SHP77 treated with DMSO at 0.1 percent for 48 hours (cell line): ENCODE results near the gene SEL1L.
"Not testable (repeated sequence)": the region's sequence is repeated elsewhere in the genome, so short reads cannot be mapped to it uniquely, and the experiment has no call there.

Experiments
- DNase-seq: peaks from one replicate; lab custom pipeline; 2025; lab: John Stamatoyannopoulos, UW

Gene SEL1L

GRCh38 chr14:81474148-81474492 is 59.5 kb downstream of the SEL1L start:
- no peak for DNase-seq

- DNase-seq = no peak
These were observed 60.1 kb downstream of the SEL1L start for GRCh38 chr14:81473456-81474147.

- DNase-seq = no peak
These were observed 61.4 kb downstream of the SEL1L start for GRCh38 chr14:81472096-81472800.

- DNase-seq = no peak
These were observed 62.6 kb downstream of the SEL1L start for GRCh38 chr14:81471062-81471461.

- DNase-seq = not testable (repeated sequence)
These were observed 63.2 kb downstream of the SEL1L start for GRCh38 chr14:81470557-81470826.

- DNase-seq = no peak
These were observed 66.8 kb downstream of the SEL1L start for GRCh38 chr14:81466854-81467253.

- DNase-seq = no peak
These were observed 68.0 kb downstream of the SEL1L start for GRCh38 chr14:81465507-81466228.

GRCh38 chr14:81465003-81465392 is 68.7 kb downstream of the SEL1L start:
- DNase-seq = not testable (repeated sequence)

- DNase-seq = peak; percentile 18
These were observed 69.2 kb downstream of the SEL1L start for GRCh38 chr14:81464253-81465002.

- not testable (repeated sequence) for DNase-seq
These were observed 71.3 kb downstream of the SEL1L start for GRCh38 chr14:81462356-81462755.

GRCh38 chr14:81459912-81460311 is 73.7 kb downstream of the SEL1L start:
- no peak for DNase-seq

GRCh38 chr14:81458352-81458751 is 75.3 kb downstream of the SEL1L start:
- no peak for DNase-seq

- no peak for DNase-seq
These were observed 78.3 kb downstream of the SEL1L start for GRCh38 chr14:81455390-81455789.

GRCh38 chr14:81454572-81455218 is 79.0 kb downstream of the SEL1L start:
- DNase-seq = no peak

GRCh38 chr14:81453166-81453766 is 80.4 kb downstream of the SEL1L start:
- DNase-seq = peak; percentile 39

- no peak for DNase-seq
These were observed 81.1 kb downstream of the SEL1L start for GRCh38 chr14:81452341-81453133.

- no peak for DNase-seq
These were observed 82.7 kb downstream of the SEL1L start for GRCh38 chr14:81450976-81451375.

GRCh38 chr14:81450100-81450531 is 83.5 kb downstream of the SEL1L start:
- peak; percentile 73 for DNase-seq

- DNase-seq = no peak
These were observed 84.1 kb downstream of the SEL1L start for GRCh38 chr14:81449576-81449975.

- no peak for DNase-seq
These were observed 84.5 kb downstream of the SEL1L start for GRCh38 chr14:81449114-81449513.
